GM21737 (cell line): ENCODE results near the gene EVC.

Source experiments
- ATAC-seq: cut with Tn5 transposase; IDR thresholded peaks from one replicate; pipeline ENCODE4 v1.9.1; 2021; ENCODE audit warnings: mild to moderate bottlenecking, moderate library complexity; ENCODE audit not compliant: unreplicated experiment

EVC gene

DNA sequence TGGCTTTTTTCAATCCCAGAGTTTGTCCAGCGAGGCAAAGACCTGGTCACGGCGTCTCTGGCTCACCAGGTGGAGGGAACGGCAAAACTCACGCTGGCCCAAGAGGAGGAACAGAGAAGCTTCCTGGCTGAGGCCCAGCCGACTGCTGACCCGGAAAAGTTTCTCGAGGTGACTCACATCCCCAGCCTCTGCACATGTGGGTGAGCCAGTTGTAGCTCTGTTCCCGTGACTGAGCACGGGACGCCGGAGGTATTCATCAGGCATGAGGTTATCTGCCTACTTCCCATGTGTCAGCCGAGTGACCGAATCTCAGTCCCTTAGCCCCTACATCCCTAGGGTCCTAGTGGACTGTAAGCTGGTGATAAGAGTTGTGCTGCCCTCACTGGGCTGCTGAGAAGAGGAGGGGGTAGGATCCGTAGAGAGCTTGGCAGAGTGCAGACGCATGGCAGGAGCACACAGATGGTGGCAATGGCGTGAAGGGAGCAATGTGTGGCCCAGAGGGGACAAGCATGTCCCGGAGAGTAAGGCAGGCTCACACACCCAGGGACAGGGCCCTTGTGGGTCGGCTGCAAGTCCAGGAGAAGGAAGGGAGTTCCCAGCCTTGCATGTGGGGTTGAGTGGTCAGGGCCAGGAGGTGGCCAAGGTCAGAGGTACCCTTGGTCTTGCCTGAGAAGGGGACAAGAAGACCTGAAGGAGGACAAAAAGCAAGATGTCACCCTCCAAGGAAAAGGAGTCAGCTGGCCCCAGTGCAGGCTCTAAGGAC is 42.9 kb downstream of the EVC start:
- ATAC-seq = no peak

DNA sequence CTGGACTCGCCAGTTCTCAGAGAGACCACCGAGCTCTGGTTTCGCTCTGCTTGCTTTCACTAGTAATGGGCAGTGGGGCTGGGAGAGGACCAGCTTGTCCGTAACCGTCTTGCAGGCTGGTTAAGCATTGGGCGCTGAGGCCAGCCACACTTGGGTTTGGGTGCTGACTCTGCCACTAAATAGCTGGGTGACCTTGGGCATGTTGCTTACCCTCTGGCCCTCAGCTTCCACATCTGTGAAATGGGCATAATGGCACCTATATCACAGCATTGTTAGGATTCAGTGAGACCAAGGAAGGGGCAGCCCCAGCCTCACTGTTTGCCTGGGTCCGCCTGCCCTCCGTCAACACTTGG is 43.5 kb downstream of the EVC start:
- no peak for ATAC-seq

DNA sequence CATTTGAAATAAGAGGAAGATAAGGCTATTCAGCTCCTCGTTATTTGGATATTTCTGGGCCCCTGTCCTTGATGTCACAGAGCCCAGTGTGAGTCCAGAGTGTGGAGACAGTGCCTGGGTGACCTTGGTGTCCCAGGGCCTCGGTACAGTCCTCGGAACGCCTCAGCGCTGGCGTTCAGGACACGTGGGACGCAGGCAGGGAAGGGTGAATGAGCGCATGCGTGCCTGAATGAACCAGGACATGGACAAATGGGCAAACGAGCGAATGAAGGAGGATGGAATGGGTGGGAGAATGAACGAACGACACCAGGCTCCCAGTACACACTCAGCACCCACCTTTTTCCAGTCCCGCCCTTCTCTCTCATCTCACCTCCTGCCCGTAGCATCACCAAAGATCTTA is 44.2 kb downstream of the EVC start:
- no peak for ATAC-seq

DNA sequence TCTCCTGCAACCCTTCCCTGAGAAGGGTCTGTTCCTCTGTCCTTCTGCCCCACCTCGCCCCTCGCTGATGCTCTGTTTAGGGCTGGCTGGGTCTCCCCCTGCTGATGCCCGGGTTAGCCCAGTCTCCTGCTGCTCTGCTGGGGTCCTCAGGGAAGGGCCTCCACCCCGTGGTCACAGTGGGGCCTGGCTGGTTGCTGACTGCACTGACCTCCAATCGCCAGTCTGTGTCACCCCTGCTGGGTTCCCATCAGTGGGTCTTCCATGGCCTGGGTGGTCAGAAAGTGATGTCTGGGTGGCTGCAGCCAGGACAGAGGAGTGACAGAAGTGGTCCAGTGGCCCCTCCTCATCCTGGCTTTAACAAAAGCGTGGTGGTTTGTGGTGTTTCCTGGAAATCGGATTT is 44.7 kb downstream of the EVC start:
- no peak for ATAC-seq

DNA sequence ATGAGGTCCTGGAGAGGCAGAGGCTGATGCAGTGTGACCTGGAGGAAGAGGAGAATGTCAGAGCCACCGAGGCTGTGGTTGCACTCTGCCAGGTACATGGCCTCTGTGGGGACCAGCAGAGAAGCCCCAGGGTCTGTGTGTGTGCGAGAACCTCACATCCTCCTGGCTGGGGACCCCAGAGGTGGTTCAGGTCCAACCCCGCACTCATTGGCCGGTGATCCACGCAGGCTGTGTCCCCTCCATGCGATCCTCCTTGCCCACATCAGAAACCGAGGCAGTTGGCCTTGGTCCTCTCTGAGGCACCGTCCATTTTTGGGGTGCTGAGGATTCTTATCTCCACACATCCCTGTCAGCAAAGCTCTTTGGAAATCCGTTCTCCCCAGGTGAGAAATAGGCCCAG is 45.3 kb downstream of the EVC start:
- no peak for ATAC-seq

DNA sequence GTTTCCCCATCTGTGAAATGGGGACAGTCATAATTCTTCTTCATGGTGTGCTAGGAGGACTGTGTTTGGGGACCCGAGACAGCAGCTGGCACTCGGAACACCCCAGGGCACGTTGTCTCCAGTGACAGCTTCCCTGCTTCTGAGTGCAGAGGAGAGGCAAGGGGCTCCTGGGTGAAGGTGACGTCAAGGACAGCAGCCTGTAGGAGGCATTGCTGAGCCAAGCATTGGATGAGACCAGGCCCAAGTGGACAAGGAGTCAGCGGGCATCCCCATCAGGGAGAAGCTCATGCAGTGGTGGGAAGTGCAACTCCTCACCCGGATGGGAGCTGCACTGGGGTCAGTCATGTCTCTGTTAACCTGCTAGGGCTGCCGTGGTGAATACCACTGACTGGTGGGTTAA is 46.1 kb downstream of the EVC start:
- no peak for ATAC-seq

DNA sequence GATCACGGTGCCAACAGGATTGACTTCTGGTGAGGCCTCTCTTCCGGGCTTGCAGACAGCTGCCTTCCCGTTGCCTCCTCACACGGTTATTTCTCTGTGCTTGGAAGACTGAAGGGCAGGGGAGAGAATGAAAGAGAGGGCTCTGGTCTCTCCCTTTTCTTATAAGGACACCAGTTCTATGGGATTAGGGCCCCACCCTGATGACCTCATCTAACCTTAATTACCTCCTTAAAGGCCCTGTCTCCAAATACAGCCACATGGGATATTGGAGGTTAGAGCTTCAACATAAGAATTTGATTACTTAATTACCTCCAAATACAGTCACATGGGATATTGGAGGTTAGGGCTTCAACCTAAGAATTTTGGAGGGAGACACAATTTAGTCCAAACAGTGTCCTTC is 46.5 kb downstream of the EVC start:
- no peak for ATAC-seq

DNA sequence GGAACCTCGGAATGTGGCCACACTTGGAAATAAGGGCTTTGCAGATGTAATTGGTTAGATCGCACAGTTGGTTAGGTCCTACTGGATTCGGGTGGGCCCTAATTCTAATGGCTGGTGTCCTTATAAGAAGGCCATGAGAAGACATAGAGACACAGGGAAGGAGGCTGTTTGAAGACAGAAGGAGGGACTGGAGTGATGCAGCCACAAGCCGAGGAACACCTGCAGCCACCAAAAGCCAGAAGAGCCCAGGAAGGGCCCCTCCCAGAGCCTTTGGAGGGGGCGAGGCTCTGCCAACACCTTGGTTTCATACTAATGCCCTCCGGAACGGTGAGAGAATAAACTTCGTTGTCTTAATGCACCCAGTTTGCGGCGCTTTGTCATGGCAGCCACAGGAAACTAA is 47.0 kb downstream of the EVC start:
- no peak for ATAC-seq

DNA sequence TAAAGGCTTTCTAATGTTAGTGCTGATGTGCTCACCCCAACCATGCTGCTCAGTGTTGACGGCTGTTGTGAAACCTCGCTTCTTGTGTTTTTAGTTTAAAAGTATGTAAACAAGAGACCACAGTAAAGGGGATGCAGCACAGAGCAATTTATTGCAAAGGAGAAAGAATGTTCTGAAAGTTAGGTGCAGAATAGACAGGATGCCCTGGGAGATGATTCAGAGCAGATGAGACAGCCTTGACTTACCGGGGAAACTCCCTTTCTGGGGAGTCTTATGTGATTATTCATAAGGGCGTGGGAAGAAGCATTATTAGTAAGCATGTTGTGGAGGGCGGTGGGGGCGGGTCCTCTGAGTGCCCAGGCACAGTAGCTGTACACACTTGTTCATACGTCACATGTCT is 47.7 kb downstream of the EVC start:
- no peak for ATAC-seq

DNA sequence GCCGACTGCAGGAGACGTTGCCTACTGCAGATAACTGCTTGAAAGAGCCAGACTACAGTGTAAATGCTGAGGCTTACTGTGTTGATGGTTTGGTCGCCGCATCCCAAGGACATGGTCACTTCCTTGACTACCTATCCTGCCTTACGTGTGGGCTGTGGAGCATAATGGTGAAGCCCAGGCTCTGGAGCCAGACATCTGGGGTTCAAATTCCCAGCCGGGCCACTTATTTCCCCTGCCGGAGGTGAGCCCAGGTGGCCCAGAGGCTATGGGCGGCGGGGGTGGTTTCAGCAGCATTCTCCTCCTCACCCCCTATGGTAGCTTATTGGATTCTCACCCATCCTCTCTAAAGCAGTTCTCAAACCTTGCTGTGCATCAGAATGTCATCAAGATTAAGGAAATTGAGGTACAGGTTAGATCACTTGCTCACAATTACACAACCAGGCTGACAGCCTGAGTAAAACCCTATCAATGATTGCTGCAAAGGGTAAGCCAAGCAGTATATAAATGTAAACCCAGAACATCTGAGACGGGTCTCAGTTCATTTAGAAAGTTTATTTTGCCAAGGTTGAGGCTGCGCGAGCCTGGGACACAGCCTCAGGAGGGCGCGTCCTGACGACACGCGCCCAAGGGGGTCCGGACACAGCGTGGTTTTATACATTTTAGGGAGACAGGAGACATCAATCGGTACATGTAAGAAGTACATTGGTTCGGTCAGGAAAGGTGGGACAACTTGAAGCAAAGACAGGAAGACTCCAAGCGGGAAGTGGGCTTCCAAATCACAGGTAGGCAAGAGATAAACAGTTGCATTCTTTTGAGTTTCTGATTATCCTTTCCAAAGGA is 48.5 kb downstream of the EVC start:
- no peak for ATAC-seq

DNA sequence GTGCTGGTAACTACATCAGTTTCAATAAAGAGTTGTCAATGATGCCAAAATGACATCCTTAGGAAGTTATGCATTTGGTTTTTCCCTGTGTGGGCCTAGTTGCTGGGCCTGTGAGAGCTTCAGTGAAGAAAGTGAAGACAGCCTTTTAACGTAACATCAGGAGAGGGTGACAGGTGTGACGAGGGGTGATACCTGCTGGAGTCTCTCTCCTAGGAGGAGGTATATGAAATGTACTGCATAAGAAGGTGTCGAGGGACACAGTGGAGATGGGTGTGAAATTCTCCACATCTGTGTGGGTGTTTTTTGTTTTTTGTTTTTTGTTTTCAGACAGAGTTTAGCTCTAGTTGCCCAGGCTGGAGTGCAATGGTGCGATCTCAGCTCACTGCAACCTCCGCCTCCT is 49.2 kb downstream of the EVC start:
- no peak for ATAC-seq

DNA sequence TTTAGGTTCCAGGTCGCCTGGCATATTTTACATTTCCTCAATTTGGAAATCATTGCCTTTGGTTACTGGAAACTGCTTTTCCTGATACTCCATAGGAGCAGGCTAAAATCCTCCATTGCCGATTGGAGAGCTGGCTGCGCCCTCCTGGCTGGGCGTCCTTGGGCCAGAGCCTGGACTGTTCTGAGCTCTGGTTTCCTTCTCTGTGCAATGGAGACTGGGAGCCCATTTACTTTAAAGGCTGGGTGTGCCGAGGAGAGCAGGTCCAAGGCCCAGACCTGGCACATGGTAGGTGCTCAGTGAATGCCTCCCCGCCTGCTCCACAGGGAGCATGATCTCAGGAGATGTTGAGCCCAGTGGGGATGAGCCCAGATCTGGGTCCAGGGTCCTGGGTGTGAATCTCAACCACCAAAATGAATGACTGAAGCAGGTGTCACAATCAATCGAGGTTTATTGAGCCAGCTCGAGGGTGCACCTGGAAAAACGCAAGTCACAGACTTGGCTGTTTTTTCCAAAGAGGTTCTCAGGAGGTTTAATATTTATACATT is 50.0 kb downstream of the EVC start:
- no peak for ATAC-seq

DNA sequence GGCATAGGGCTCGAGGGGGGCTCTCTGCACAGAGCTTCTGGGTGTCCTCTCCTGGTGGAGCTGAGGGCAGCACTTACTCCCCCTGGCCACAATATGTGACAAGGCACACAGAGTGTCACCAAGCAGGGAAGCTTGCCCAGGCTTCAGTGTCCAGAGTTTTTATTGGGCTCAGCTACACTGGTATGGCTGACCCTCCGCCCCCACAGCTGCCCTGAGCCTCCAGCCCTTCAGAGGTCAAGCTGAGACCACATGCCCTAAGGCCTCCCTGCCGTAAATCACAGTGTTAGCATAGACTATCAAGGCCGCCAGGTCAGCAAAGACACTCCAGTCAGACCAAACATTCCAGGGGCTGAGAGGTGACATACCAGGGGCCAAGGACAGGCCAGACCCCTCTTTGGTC is 59.0 kb downstream of the EVC start:
- no peak for ATAC-seq

DNA sequence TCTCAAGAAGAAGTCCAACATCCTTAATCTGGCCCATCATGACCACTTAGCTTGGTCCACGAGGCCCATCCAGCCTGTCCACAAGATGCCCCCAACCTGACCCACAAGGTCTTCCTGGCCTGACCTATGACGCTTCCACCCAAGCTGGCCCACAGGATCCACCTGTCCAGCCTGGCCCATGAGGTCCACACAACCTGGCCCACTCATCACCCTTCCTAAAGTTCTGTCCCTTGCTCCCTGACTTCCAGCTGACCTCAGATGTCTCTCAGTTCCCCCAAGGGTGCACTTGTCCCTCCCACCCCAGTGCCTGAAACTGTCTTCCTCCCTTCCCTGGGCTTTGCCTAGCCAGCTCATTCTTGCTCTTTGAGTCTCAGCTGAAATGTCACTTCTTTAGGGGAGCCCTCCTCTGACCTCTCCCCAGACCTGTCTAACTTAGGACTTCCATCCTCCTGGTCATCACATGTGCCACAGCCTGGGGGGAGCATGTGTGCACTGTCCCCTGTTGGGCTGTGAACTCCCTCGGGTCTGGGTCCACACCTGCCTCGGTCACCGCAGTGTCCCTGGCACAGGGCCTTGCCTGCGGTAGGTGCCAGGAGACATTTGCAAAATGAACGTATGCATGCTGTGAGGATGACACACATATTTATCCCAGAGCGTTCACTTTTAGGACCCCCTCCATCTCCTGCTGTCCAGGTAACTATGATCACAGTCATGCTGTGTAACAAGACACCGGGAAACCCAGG is 61.7 kb downstream of the EVC start:
- no peak for ATAC-seq

DNA sequence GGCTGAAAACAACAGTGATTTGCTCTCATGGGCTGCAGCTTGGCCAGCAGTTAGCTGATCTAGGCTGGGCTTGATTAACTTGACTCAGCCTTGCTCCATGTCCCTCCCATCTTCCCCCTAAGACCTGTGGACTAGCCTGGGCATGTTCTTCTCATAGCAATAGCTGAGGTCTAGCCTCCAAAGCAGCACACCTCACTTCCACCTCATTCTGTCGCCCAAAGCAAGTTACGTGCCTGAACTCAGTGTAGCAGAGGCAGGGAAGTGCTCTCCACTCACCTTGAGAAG is 62.2 kb downstream of the EVC start:
- ATAC-seq = no peak

DNA sequence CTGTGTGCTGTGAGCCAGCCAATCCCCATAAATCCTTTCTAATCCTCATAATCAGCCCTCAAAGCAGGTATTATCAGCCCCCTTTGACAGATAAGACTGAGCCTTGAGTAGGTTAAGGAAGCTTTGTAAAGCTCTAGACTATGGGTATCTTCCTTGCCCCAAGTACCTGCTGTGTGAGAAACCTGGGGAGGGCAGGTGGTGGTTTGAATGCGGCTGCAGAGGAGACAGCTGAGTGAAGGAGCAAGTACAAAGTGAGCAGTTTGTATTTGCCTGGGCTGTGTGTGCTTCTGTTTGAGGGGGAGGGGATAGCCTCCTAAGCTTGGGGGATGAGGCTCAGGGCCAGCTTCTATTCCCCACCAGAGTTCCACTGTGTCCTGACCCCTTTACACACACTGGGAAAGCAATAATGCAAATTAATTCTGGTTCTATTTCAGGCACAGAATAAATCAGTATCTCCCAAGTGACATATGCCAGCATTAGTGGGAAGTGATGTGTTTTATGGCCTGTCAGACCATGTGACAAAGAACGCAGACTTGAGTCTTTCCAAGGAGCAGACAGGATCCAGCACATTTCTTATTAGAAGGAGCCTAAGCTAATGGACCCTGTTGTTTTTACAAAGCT is 63.5 kb downstream of the EVC start:
- ATAC-seq = no peak

DNA sequence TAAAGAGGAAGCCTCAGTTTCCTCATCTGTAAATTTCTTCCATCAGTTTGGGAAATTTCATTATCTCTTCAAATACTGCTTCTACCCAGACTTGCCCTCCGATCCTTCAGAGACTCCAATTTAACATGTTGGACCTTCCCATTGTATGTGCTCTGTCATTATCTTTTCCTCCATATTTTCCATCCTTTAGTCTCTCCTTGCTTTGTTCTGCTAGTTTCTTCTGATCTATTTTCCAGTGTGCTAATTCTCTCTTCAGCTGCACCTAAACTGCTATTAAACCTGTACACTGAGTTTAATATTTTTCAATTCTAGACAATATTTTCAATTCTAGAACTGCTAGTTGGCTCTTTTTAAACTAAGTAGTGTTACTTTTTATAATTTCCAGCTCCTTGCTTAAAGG is 65.5 kb downstream of the EVC start:
- ATAC-seq = no peak

DNA sequence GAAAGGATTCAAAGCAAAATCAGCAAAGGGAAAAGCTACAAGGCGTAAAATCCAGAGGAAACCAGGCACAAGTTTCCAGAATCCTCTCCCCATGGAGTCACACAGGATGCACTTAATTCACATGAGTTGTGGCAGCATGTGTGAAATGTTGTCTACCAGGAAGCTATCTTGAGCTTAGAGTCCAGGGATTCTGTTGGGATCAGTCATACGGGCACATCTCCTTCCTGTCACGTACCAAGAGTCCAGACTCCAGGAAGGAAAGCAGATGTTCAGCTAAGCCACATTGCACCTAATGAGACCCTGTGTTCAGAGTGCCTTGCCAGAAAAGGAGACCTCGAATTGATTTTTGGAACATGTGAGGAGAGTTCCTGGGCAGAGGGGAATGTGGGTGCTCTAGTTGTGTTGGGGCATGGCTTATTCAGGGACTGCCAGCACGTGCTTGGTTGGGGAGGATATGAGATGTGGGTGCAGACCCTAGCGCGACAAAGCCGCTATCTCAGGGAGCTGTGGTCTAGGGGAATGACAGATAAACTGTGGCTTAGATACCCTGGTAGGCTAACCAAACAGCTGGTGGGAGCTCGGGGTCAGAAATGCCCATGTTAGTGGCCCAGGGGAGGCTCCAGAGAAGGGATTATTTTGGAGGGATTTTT is 70.0 kb downstream of the EVC start:
- no peak for ATAC-seq

DNA sequence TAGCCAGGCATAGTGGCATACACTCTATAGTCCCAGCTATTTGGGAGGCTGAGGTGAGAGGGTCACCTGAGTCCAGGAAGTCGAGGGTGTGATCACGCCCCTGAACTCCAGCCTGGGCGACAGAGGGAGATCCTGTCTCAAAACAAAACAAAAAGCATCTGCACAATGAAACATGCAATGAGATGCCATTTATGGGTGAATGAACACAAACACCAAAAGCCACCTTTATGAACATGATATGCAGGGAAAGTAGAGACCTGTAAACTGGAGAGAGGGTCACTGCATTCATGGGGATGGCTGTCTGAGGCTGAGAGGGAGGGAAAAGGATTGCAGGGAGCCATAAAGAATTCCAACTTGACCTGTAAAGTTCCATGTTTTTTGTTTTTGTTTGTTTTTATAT is 70.7 kb downstream of the EVC start:
- ATAC-seq = no peak

DNA sequence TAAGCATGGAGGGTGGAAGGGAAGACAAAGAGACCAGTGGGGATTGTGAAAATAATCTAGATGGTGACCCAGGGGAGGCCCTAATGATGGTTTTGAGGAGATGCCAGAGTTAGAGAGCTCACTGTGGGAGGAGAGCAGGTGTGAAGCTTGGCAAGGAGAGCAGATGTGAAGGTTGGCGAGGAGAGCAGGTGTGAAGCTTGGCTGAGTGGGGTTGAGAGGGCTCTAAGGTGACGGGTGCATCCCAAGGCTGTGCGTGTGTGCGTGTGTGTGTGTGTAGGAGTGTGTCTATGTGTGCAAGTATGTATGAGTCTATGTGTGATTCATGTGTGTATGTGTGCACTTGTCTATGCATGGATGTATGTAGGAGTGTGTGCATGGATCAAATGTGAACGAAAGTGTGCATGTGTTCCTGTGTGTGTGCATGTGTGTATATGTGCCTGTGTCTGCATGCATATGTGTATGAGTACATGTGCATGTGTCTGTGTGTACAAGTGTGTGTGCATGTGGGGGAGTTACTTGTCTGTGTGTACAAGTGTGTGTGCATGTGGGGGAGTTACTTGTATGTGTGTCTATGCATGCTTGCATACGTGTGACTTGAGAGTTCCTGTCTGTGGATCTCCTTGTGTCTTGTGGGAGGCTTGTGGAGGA is 72.0 kb downstream of the EVC start:
- no peak for ATAC-seq
